HUES6 (cell line): ENCODE measurements around the gene BTNL3.

Experiments used
- H3K27ac ChIP-seq: 2 replicates; pipeline ENCODE4 v1.7.0; 2013; ENCODE audit warnings: low read depth, mild to moderate bottlenecking, low read length, inconsistent platforms
- H3K27me3 ChIP-seq: 2 replicates; pipeline ENCODE4 v1.6.1; 2013; ENCODE audit warnings: low read length; ENCODE audit not compliant: control insufficient read depth, insufficient read depth
- H3K36me3 ChIP-seq: 2 replicates; pipeline ENCODE4 v1.6.1; 2013; ENCODE audit warnings: low read length; ENCODE audit not compliant: control insufficient read depth, insufficient read depth
- H3K4me1 ChIP-seq: 2 replicates; pipeline ENCODE4 v1.6.1; 2013; ENCODE audit warnings: low read length; ENCODE audit not compliant: control insufficient read depth, insufficient read depth
- H3K4me3 ChIP-seq: 2 replicates; pipeline ENCODE4 v1.5.1; 2013; ENCODE audit warnings: low read depth, low read length
- H3K9ac ChIP-seq: one replicate; pipeline ENCODE4 v1.6.1; 2013; ENCODE audit warnings: mild to moderate bottlenecking, low read length
- H3K9me3 ChIP-seq: 2 replicates; pipeline ENCODE4 v1.6.1; 2013; ENCODE audit warnings: low read depth, low read length; ENCODE audit not compliant: control insufficient read depth, insufficient read depth

Gene BTNL3

DNA sequence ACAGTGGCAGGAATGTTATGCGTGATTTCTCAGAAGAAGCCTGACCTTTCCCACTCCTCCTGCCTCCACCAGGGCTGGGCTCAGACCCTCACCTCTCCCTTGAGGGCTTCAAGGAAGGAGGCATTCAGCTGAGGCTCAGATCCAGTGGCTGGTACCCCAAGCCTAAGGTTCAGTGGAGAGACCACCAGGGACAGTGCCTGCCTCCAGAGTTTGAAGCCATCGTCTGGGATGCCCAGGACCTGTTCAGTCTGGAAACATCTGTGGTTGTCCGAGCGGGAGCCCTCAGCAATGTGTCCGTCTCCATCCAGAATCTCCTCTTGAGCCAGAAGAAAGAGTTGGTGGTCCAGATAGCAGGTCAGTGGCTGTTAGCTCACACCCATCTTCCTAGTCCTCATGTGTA is 61.4 kb downstream of the BTNL3 start:
- Histone ChIP-seq H3K9me3 (no peaks in the 10 kb centered on the region), H3K36me3 (no peaks in the 10 kb centered on the region), H3K4me3 (no peak overlapping the region), H3K27ac (no peak overlapping the region), H3K4me1 (peaks cover 17% of the 10 kb centered on the region), H3K27me3 (peaks cover 93% of the 10 kb centered on the region), H3K9ac (no peak overlapping the region)

DNA sequence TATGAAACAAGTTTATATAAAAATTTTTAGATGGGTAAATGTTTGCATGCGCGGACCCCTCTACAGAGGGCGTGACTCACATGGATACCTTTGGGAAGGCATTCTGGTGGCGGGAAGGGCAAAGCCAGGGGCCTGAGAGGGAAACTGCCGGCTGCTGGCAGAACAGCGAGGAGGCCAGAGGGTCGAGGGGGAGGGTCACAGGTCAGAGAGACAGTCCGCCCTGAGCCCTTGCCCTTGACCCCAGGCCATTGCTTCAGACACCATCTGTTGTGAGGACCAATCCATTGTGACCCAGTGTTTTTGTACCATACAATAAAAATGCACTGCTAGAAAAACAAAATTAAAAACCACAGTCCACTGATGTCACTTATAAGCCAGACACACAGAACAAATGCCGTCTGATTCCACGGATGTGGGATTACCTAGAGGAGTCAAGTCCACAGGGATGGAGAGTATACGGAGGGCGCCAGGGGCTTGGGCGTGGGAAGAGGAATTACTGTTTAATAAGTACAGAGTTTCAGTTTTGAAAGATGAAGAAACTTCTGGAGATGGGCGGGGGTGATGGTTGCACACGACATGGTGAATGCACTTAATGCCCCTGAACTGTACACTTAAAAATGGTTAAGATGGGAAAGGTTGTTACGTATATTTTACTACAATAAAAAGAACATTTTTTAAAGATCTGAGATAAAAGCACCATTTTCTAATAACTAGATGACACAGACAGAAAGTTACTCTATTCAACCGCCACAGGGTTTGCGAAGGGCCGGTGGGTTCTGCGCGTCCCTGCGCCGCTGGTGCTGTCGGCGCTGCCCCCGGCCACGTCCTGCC is 63.4 kb downstream of the BTNL3 start:
- H3K27ac ChIP-seq, result no peak overlapping the region
- H3K9ac ChIP-seq, result peak overlapping the region; percentile 15
- peaks cover 96% of the 10 kb centered on the region for H3K27me3 ChIP-seq
- no peaks in the 10 kb centered on the region for H3K9me3 ChIP-seq
- no peaks in the 10 kb centered on the region for H3K36me3 ChIP-seq
- peaks cover 18% of the 10 kb centered on the region for H3K4me1 ChIP-seq
- H3K4me3 ChIP-seq, result peak overlapping the region; percentile 84

DNA sequence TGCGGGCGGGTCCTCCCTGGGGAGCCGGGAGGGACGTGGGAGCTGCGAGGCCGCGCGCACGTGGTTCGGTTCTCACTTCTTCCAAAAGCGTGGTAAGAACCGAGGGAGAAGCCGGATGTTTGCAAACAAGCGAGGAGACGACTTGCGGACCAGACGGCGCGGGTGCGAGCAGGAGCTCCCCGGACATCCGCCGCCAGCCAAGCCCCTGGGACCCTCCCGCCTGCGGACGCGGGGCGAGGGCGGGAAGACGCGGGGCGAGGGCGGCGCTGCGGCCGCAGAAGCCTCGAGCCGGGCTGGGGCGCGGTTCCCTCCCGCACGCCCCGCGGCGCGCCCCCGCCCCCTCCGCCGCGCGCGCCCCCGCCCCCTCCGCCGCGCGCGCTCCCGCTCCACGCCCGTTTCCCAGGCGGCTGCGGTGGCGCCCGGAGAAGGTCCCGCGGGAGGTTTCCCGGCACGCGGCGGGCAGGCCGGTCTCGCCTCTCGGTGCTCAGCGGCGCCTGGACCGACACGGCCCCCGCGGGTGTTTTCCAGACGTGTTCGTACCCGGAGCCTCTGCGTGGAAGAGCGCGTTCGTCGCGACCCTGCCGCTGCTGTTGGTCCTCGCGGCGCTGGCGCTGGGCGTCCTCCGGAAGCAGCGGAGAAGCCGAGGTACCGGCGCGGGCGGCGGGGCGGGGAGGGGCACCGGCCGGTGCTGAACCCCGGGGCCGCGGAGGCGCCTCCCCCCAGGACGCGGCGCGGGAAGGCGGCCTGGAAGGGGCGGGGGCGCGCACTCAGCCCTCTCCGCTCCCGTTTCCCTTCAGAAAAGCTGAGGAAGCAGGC is 64.2 kb downstream of the BTNL3 start:
- Histone ChIP-seq H3K9me3 (no peaks in the 10 kb centered on the region), H3K9ac (peak overlapping the region; percentile 15), H3K4me3 (peak overlapping the region; percentile 84), H3K36me3 (no peaks in the 10 kb centered on the region), H3K4me1 (peaks cover 18% of the 10 kb centered on the region), H3K27me3 (peaks cover 96% of the 10 kb centered on the region), H3K27ac (no peak overlapping the region)

DNA sequence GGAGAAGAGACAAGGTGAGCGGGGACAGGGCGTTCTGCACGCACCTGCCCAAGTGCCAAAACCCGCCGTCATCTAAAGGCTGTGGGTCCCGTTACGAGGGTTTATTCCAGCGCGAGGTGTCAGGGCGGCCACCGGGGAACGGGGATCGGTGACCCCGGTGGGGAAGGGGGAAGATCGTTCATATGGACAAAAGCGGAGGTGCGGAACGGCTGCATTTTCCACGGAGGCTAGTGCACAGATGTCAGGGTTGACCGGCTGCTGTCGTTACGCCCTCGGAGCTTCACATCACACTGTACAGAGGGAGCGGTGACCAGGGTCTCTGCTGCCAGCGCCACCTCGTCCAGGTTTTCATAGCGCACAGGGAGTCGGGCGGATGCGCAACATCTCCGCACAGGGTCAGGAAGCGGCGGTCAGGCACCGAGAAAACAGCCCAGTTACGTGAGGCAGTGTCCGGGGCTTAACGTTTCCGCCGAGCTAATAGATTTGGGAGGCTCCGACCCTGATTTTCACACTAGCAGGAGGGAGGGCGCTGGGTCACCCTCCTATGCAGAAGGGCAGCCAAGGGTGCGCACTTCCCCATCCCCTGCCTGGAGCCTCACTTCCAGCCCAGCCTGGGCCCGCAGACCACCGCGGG is 65.0 kb downstream of the BTNL3 start:
- Histone ChIP-seq H3K9me3 (no peaks in the 10 kb centered on the region), H3K9ac (peak overlapping the region; percentile 13), H3K4me3 (peak overlapping the region; percentile 84), H3K27ac (no peak overlapping the region), H3K4me1 (peaks cover 18% of the 10 kb centered on the region), H3K36me3 (no peaks in the 10 kb centered on the region), H3K27me3 (peaks cover 97% of the 10 kb centered on the region)

DNA sequence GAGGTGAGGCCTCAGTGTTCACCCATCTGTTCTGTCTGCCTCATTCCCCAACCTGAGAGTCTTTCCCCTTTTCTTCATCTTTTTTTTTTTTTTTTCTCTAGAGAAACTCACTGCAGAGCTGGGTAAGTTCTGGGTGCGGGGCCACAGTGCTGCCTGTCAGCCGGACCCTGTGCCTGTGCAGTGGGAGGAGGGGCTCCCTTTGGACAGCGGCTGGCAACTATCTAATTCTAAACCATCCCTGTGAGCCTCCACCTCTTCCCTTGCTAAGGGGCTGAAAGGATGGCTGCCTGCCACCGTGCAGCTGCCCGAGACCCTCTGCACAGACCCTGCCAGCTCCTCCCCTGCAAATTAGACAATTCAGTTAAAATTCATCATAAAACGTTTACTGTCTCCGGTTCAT is 65.5 kb downstream of the BTNL3 start:
- Histone ChIP-seq H3K27me3 (peaks cover 99% of the 10 kb centered on the region), H3K36me3 (no peaks in the 10 kb centered on the region)

DNA sequence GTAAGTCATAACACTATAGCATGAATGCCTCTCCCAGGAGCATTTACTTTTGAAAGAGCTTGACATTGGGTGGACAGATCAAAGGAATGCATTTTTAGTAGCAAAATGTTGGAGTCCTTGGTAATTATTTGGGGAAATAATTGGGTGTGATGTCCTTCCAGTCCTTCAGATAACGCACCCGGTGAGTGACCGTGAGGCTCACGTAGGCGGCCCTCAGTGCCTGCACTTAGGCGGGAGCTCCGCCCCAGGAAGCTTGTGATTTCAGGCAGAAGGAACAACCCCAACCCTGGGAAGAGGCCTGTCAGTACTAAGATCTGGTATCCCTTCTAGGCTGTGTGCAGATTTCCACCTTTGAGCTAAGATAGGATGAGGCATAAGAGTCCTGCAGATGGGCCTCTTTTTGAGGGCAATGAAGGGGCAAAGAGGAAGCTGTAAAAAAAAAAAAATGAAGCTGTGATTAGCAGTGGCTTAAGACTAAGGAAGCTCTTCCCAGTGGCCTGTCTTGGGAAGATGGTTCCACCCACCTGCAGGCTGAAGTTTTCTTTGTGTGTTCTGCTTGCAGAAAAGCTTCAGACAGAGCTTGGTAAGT is 66.3 kb downstream of the BTNL3 start:
- H3K9ac ChIP-seq, result no peak overlapping the region
- H3K9me3 ChIP-seq, result no peaks in the 10 kb centered on the region
- H3K27ac ChIP-seq, result no peak overlapping the region
- peak overlapping the region; percentile 84; the same call in 1 of the 2 replicates for H3K4me3 ChIP-seq
- H3K4me1 ChIP-seq, result peaks cover 18% of the 10 kb centered on the region
- H3K36me3 ChIP-seq, result no peaks in the 10 kb centered on the region
- peaks cover 99% of the 10 kb centered on the region for H3K27me3 ChIP-seq

More for the DNA sequence above, 65.5 kb downstream of the BTNL3 start:
- H3K27ac ChIP-seq, result no peak overlapping the region
- H3K4me1 ChIP-seq, result peaks cover 18% of the 10 kb centered on the region
- no peak overlapping the region for H3K9ac ChIP-seq
- H3K4me3 ChIP-seq, result peak overlapping the region; percentile 84
- no peaks in the 10 kb centered on the region for H3K9me3 ChIP-seq
